HG02884 (cell line): ENCODE results near the gene IPO4.
"Not testable (repeated sequence)": the region's sequence is repeated elsewhere in the genome, so short reads cannot be mapped to it uniquely, and the experiment has no call there.

ENCODE experiments used
- ATAC-seq: cut with Tn5 transposase; IDR thresholded peaks from one replicate; pipeline ENCODE4 v1.9.1; 2021; ENCODE audit warnings: mild to moderate bottlenecking, moderate library complexity; ENCODE audit not compliant: unreplicated experiment

Gene IPO4, protein sequence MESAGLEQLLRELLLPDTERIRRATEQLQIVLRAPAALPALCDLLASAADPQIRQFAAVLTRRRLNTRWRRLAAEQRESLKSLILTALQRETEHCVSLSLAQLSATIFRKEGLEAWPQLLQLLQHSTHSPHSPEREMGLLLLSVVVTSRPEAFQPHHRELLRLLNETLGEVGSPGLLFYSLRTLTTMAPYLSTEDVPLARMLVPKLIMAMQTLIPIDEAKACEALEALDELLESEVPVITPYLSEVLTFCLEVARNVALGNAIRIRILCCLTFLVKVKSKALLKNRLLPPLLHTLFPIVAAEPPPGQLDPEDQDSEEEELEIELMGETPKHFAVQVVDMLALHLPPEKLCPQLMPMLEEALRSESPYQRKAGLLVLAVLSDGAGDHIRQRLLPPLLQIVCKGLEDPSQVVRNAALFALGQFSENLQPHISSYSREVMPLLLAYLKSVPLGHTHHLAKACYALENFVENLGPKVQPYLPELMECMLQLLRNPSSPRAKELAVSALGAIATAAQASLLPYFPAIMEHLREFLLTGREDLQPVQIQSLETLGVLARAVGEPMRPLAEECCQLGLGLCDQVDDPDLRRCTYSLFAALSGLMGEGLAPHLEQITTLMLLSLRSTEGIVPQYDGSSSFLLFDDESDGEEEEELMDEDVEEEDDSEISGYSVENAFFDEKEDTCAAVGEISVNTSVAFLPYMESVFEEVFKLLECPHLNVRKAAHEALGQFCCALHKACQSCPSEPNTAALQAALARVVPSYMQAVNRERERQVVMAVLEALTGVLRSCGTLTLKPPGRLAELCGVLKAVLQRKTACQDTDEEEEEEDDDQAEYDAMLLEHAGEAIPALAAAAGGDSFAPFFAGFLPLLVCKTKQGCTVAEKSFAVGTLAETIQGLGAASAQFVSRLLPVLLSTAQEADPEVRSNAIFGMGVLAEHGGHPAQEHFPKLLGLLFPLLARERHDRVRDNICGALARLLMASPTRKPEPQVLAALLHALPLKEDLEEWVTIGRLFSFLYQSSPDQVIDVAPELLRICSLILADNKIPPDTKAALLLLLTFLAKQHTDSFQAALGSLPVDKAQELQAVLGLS

DNA sequence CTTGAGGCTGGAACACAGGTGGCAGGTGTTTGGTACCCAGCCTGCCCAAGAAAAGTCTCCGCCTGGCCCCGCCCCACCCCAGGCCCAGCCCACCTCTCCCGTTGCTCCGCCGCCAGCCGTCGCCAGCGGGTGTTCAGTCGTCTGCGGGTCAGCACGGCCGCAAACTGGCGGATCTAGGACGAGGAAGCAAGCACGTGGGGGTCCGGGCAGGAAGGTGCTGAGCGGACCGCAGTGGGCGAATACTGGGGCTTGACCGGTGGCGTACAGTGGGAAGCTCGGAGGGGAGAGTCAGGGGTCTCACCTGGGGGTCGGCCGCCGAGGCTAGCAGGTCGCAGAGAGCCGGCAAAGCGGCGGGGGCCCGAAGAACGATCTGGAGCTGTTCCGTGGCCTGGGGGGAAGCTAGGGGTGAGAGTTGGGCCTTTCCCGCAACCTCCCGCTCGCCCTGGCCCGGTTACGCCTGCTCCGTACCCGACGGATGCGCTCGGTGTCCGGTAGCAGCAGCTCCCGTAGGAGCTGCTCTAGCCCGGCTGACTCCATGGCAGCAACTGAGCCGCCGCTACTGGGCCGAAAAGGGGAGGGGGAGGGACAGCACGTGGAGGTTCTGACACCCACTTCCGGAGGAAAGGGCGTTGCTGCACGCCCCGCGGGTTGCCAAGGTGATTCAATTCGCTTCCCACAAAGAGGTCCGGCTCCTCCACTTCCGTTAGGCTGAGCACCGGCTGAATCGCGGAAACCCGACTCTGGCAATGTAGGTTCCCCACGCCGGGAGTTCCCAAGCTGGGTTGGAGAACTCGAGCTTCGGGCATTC, at the start of gene IPO4:
TSS of gene IPO4 (minus strand) at position 566 of the 808 bp plus-strand sequence. CDS start at position 537, 29 bp downstream.
- peak; percentile 87 for ATAC-seq

- no peak for ATAC-seq
Observed at GRCh38 chr14:24238123-24238522, 49.5 kb upstream of the IPO4 start.

DNA sequence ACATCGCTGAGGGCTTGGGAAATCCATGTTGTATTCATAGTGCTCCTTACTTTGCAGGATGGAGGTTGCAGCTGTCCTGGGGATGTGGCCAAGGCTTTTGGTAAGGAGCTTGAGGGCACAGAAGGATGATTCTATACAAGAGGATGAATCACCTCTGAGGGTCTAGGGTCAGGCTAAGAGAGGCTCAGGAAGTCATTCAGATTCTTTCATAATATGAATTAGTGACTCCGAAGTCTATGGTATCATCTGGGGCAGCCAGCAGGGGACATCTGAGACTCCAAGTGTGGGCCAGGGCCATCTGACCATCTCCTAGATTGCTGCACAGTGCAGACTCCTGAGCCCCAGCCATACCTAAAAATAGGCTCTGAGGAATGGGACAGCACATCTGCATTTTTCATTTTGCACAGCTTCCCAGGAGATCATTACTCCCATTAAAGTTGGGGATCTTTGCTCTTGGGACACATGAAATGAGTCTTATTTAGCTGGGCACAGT, 48.9 kb upstream of the IPO4 start:
- no peak for ATAC-seq

DNA sequence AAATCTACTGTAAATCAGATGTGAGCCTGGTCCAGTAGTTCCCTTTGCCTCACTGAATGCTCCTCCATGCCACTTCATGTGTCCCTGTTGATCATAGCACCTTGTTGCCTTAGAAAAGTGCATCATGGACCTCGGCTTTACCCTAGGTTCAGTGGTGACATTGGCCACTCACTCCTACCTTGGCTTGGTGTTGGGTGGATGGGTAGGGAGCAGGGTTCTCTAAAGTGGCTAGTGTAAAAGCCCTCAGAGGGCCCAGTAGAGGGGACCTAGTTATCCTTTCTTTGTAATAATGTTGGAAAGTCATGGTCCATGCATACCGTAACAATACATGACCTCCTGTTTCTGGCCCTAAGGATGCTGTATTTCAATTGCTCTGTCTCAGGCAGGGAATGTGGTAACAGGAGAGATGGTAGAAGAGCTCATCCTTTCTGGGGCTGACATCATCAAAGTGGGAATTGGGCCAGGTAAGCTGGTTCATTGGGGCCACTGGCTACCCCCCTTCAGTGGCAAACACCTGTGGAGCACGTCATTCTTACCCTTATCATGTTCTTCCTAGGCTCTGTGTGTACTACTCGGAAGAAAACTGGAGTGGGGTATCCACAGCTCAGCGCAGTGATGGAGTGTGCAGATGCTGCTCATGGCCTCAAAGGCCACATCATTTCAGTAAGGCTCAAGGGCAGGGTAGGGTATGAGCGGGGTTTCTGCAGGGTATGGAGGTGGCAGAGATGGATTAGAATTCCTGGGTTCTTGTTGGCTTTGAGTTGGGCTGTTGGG, 48.3 kb upstream of the IPO4 start:
- ATAC-seq: no peak

DNA sequence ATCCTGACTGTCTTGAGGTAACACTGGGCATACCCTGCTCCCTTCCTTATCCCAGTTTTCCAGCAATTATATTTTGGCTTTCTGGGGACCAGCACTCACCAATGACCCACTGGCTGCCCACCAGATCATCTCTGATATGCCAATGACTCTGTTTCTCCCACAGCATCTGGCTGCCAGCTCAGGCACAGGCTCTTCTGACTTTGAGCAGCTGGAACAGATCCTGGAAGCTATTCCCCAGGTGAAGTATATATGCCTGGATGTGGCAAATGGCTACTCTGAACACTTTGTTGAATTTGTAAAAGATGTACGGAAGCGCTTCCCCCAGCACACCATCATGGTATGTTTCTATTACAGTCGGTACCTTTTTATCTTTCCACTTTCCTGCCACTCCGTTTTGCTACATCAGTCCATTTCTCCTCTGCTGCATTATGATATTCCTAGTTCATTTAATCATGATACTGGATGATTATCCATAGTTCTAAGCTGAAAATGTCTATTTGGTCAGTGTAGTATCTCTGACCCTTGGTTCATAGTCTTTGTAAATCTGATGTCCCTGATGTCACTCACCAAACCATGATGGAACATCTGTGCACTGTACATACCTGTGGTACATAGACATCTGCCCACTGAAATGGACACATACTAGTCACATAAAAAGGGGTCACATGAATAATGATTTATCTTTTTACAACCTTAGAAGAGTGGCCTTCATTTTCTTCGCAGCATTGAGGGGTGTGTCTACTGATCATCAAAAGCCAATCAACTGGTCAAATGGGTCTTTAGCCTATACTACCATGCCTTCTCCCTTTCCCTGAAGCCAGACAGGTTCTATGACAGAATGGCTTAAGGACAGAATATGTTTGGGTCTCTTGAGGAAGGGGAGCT, 47.4 kb upstream of the IPO4 start:
- ATAC-seq: no peak

- no peak for ATAC-seq
Observed at GRCh38 chr14:24234095-24235005, 45.7 kb upstream of the IPO4 start.

DNA sequence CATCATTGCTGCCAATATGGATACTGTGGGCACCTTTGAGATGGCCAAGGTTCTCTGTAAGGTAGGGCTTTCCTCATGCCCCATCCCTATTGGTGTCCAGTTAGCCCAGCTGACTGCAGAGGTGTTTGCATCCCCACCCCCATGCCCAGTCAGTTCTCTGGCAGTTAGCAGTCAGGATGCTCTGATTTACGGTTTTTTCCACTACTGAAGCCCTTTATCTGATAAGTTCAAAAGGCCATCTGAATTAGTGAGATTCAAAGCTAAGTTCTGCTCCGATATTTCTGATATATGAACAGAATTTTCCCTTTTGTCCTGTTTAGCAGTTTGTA, 44.9 kb upstream of the IPO4 start:
- no peak for ATAC-seq

- ATAC-seq: peak; percentile 39
Observed at GRCh38 chr14:24232645-24233537, 44.3 kb upstream of the IPO4 start, which contains the start of gene GMPR2. Gene GMPR2, plus strand, starts transcription at chr14:24232929. Its CDS starts 325 bp downstream, at chr14:24233254.

DNA sequence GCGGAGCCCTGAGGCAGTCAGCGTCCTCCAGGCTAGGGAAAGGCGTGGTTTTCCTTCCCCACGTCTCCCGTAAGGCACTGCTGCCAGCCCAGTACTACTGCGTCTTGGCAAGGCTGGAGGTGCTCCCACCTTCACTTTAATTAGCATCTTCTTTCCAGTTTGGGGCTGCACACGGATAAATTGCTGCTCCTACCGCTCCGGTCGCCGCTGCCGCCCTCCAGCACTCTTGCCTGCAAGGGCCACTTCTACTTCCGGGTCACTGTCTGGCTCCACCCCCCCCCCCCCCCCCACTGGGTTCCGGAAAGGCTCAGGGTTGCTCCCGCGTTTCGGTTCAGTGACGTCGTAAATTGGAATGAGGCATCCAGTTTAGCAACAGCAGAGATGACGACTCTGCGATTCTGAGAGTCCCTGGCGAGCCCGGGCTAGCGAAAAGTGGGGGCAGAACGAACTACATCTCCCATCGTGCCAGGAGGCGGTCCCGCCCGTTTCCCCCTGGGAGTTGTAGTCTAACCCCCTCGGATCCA, 43.6 kb upstream of the IPO4 start, which contains the start of gene NEDD8:
TSS of gene NEDD8 (minus strand) at position 247 of the 524 bp plus-strand sequence. CDS start at position 147, 100 bp downstream.
- ATAC-seq: peak; percentile 63

DNA sequence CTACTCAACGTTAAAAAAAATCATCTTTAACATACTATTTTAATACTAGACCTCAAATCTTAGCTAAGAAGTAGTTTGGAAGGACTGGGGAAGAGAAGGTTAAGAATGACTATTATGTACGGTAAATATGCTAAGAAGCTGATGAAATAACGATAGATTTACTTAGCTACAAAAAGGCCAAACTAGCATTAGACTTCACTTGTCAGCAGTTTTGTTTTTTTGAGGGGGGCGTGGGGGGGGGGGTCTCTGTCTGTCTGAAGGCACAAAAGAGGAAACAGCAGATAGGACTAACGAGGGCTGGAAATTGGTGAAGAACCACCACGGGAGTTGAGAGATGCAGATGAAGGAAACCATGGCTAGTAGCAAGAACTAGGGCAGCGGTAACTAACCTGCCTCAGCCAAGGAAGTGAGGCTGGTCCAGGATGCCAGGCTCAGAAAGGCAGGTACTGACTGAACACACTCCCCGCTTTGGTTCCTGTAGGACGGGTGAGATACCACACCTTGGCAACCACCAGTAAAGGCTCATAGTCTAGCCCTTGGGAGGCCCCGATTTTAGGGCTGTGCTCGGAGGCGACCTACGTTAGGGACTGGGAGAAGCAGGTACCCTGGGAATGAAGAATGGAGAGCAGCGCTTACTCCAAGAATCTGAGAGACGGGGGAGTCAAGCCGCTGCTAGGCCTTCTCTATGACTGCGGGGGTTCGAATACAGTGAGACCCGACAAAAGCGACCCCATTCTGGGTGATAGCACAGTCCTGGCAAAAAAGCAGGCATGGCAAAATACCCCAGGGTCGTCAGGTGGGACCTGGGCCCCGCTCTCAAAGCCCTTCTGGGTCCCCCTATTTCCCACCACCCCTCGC, 42.9 kb upstream of the IPO4 start:
- ATAC-seq: peak; percentile 13

DNA sequence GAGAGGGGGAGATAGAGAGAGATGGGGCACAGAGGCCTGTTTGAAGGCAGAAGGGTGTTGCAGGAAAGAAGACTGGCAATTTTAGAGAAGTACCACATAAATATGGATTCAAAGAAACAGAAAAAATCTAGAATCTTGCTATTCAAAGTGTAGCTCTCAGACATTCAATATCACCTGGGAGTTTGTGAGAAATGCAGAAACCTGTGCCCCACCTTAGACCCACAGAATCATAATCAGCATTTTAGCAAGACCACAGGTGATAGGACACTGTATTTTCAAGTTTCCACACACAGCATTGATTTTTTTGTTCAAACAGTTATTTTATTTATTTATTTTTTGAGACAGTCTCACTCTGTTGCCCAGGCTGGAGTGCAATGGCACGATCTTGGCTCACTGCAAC, 40.3 kb upstream of the IPO4 start:
- ATAC-seq: no peak

DNA sequence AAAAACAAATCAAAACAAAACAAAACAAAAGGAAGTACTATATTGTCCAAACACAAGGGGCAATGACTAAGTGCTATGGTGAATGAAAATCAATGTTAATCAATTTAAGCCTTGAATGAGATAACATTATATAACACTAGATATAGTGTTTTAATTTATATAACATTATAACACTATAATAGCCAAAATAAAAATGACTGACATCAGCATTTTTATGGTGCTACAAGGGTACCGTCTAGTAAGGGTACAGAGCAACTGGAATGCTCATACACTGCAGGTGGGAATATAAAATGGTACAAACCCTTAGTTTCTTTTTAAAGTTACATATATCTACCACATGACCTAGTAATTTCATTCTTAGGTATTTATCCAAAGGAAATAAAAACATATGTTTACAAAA, 37.9 kb upstream of the IPO4 start:
- no peak for ATAC-seq

- no peak for ATAC-seq
Observed at GRCh38 chr14:24224618-24225071, 36.0 kb upstream of the IPO4 start.

GRCh38 chr14:24222987-24223386, 34.4 kb upstream of the IPO4 start:
- ATAC-seq: not testable (repeated sequence)

- ATAC-seq: no peak
Observed at GRCh38 chr14:24219521-24219920, 30.9 kb upstream of the IPO4 start.
